GM06990 (cell line): Measurements from ENCODE around the gene TMEM35B.

Experiments
- DNase-seq: peaks from one replicate; pipeline ENCODE4 v3.0.0-alpha.2; 2011; ENCODE audit not compliant: insufficient read length; ENCODE audit errors: extremely low read depth
- H3K27me3 ChIP-seq: replicated peaks from 2 replicates; pipeline ENCODE4 v1.6.0; 2011; ENCODE audit warnings: low read length; ENCODE audit not compliant: control insufficient read depth, insufficient read depth
- H3K36me3 ChIP-seq: 2 replicates; pipeline ENCODE4 v1.5.1; 2011; ENCODE audit warnings: low read length; ENCODE audit not compliant: control insufficient read depth, insufficient read depth
- H3K4me3 ChIP-seq: replicated peaks from 2 replicates; pipeline ENCODE4 v1.5.1; 2011; ENCODE audit warnings: low read depth, mild to moderate bottlenecking, control low read depth, low read length
- TF ChIP-seq, protein P1 (sequence below): IDR thresholded peaks from 2 replicates; pipeline ENCODE4 v1.5.1; 2011; ENCODE audit warnings: low read length, control low read depth, mild to moderate bottlenecking, inconsistent platforms; ENCODE audit not compliant: insufficient read depth, poor library complexity, severe bottlenecking

Gene TMEM35B

DNA sequence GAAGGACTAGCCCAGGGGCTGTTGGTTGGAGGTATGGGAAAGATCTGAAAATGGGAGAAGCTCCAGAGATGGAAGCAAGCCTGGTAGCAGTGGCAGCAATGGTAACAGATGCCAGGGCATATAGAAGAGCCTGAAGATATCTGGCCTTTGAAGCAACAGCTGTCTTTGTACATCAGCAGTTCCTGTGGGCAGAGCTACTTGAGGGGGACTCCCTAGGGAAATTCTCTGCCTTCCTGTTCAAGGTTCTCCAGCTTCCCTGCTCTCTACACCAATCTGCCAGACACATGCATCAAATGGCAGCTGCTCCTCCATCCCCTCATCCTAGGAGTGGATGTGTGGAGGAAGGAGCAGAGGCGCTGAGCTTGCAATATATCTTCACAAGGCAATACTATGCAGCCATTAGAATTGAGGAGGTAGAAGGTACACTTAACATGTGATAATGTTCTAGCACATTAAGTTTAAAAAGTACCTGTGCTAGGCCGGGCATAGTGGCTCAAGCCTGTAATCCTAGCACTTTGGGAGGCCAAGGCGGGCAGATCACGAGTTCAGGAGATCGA lies 2.2 kb downstream of the TMEM35B start:
- DNase-seq: no peak
- TF ChIP-seq, protein P1, sequence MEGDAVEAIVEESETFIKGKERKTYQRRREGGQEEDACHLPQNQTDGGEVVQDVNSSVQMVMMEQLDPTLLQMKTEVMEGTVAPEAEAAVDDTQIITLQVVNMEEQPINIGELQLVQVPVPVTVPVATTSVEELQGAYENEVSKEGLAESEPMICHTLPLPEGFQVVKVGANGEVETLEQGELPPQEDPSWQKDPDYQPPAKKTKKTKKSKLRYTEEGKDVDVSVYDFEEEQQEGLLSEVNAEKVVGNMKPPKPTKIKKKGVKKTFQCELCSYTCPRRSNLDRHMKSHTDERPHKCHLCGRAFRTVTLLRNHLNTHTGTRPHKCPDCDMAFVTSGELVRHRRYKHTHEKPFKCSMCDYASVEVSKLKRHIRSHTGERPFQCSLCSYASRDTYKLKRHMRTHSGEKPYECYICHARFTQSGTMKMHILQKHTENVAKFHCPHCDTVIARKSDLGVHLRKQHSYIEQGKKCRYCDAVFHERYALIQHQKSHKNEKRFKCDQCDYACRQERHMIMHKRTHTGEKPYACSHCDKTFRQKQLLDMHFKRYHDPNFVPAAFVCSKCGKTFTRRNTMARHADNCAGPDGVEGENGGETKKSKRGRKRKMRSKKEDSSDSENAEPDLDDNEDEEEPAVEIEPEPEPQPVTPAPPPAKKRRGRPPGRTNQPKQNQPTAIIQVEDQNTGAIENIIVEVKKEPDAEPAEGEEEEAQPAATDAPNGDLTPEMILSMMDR: no peak
- Histone ChIP-seq H3K27me3 (no peaks in the 10 kb centered on the region), H3K4me3 (no peak overlapping the region), H3K36me3 (peaks cover 4% of the 10 kb centered on the region)

DNA sequence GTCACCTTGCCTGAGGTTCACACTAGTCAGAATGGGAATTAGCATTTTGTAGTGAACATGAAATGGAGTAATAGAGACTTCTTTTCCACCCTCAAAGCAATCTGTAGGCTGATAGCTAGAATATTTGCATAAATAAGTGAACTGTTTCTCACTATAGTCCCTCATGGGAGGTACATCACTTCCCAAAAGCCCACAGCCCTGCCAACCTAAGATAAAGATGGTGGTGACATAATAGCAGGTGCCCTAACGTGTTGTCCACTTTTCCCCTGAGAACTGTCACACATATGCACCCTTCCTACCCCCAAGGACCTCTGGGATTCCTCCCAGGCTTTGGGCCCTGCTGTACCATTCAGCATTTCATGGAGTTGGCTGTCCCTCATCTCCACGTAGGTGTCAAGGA lies 4.4 kb downstream of the TMEM35B start:
- Histone ChIP-seq H3K4me3 (no peak overlapping the region), H3K36me3 (peaks cover 4% of the 10 kb centered on the region), H3K27me3 (no peaks in the 10 kb centered on the region)
- DNase-seq: no peak
- TF ChIP-seq, protein P1: no peak

DNA sequence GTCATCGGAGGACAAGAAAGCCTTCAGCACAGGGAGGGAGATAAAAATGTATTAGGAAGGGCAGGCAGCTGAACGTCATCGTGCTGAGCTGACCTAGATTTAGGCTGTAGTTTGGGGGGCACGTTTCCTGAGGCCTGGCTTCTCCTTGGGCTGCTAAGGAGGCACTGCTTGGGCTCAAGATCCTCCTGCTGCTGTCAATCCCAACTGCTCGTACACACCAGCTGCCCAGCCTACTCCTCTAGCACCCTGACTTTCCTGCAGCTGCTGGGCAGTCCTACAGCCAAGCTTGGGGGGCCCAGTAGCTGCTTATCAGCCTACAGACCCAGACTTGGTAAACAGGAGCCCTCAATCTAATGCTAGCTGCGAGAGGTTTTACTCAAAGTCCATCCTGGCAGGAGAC lies 6.2 kb downstream of the TMEM35B start:
- Histone ChIP-seq H3K27me3 (no peaks in the 10 kb centered on the region), H3K4me3 (no peak overlapping the region), H3K36me3 (peaks cover 4% of the 10 kb centered on the region)
- DNase-seq: no peak
- TF ChIP-seq, protein P1: no peak

DNA sequence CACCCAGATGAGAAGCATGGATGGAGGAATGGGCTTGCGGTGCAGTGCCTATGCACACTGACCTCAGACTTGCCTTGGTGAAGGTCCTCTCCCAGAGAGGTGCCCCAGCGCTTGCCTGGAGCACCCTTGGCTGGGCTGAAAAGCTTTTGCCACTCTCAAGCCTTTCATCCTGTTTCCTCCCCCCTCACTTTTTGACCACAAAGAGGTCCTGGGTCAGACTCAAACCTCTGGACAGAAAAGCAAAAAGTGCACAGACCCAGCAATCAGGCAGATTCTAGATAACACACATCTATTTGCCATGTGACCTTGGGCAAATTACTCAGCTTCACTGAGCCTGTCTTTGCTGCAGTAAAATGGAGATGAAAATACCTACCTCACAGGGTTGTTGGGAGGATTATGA lies 7.3 kb downstream of the TMEM35B start:
- Histone ChIP-seq H3K36me3 (peaks cover 4% of the 10 kb centered on the region), H3K4me3 (no peak overlapping the region), H3K27me3 (no peaks in the 10 kb centered on the region)
- TF ChIP-seq, protein P1: no peak
- DNase-seq: no peak

DNA sequence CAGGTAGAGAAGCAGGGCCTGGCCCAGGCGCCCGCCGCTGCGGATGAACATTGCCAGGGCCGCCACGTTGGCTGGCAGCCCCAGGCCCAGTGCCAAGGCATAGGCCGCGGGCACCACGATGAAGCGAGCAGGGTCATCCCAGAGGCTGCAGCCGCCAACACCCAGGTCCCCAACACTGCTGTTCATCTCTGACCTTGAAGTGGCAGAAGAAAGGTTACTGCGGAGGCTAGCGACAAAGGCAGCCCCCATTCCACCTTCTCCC lies 8.0 kb downstream of the TMEM35B start:
- no peak for DNase-seq
- Histone ChIP-seq H3K27me3 (no peaks in the 10 kb centered on the region), H3K36me3 (peaks cover 4% of the 10 kb centered on the region), H3K4me3 (no peak overlapping the region)
- TF ChIP-seq, protein P1: no peak
